Activated CD8-positive, alpha-beta memory T cell treated with anti-CD3 and anti-CD28 coated beads, Interleukin-2, amount 10 ng/mL, durations not matched to agents 7 days and 5 days (primary cell): ENCODE data around the gene RFTN1. TPM values are rescaled to one million over a fixed set of nuclear protein-coding genes. Genes with fewer than 3 reads are reported as not detected.

ENCODE experiments used
- ATAC-seq: fragments of 150-1000 bp; cut with Tn5 transposase; one replicate; pipeline ENCODE4 v1.10.0; 2021; ENCODE audit warnings: moderate library complexity
- CTCF ChIA-PET: fragments of 350-600 bp; sonication (Branson Sonifier 250); formaldehyde crosslinking; loops from one replicate; lab custom pipeline; 2021; ENCODE audit warnings: antibody characterized with exemption; lab: Charles Lee
- DNase-seq: peaks from one replicate; pipeline ENCODE4 v3.0.0-alpha.2; 2020
- H3K27ac Mint-ChIP-seq: one replicate; pipeline ENCODE4 v1.8.0; 2021; ENCODE audit warnings: mild to moderate bottlenecking, mixed read lengths
- H3K27me3 Mint-ChIP-seq: one replicate; pipeline ENCODE4 v1.8.0; 2021; ENCODE audit warnings: mixed read lengths
- H3K36me3 Mint-ChIP-seq: one replicate; pipeline ENCODE4 v1.8.0; 2021; ENCODE audit warnings: mild to moderate bottlenecking, mixed read lengths
- H3K4me1 Mint-ChIP-seq: one replicate; pipeline ENCODE4 v1.8.0; 2021; ENCODE audit warnings: mixed read lengths
- H3K4me3 Mint-ChIP-seq: one replicate; pipeline ENCODE4 v1.8.0; 2021; ENCODE audit warnings: mild to moderate bottlenecking, moderate library complexity, mixed read lengths
- H3K9me3 Mint-ChIP-seq: one replicate; pipeline ENCODE4 v1.8.0; 2022; ENCODE audit warnings: low read depth, mixed read lengths
- total RNA-seq, 2 experiments: library from RNA; stranded (reverse); gene quantifications; one replicate each; pipeline ENCODE4 v1.2.3, GENCODE V29; 2021

RFTN1 gene
- total RNA-seq, 2 experiments from 2014 or later, result 78.0 to 96.7 TPM

DNA sequence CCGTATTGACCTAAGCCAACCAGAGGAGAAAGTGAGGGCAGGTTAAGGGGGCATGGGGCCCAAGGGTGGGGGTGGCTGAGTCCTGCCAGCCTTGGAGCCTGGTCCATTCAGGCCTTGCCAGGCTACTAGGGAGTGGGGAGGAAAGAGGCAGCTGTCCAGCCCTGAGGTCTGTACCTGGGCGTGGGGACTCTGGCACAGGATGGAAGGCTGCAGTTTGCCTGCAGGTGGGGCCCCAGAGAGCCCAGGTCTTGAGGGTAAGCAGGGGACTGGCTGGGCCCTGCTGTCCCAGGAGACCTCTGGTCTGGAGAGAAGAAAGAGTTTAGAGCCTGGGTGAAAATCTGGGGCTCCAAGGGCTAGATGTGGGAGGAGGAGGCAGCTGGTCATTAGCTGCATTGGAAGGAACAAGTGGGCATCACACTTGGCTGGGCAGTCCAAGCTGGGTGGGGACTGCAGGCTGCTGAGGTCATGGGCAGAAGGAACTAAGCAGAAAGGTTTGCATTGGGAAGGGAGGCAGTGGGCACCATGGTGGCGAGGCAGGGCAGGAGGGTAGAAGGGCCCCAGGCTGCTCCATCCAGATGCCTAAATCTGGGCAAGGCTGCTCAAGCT lies 140.1 kb downstream of the RFTN1 start:
- Mint-ChIP-seq H3K9me3 (no peaks in the 10 kb centered on the region), H3K27me3 (no peaks in the 10 kb centered on the region), H3K27ac (no peak overlapping the region), H3K4me3 (no peak overlapping the region), H3K4me1 (peaks cover 68% of the 10 kb centered on the region), H3K36me3 (peaks cover 80% of the 10 kb centered on the region)
- DNase-seq (no peak), ATAC-seq (no peak)
- CTCF ChIA-PET, result no interaction called here

DNA sequence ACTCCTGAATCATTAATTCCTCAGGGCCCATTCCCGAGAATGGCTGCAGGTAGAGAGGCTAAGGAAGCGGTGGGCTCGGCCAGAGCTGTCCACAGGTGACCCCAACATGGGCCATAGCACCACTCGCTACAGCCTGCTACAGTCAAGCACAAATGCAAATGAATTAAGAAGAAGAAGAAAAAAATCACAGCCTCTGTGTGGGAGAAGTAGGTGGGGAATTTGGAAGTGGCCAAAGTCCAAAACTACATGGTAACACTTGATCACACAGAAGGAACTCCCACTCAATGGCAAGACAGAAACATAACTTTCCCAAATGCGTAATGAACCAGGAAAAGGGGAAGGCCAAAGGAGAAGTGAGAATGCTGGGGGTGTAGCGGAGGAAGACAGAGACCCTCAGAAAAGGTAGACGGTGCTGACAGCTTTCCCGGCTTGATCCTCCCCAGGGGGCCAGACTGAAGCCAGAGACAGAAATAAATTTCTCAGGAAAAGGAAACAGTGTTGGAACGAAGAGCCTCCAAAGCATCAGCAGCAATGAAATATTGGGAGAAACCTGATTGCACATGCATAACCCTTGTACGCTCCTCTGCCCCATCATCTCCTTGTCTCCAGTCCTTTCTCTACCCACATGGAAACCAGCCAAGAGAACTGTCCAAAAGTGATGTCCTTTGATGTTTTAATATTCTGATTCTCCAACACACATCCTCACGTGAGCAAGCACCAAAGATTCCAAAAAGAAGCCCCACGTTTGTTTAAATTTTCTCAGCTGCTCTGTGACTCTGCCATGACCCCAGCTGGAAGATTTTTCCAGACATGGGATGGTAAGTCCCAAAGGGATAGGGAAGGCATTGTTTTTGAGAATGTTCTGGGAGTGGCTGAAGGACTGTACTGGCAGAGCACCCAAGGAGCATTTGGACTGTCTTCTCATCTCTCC lies 140.9 kb downstream of the RFTN1 start:
- Mint-ChIP-seq H3K9me3 (no peaks in the 10 kb centered on the region), H3K27ac (no peak overlapping the region)
- CTCF ChIA-PET, result no interaction called here

DNA sequence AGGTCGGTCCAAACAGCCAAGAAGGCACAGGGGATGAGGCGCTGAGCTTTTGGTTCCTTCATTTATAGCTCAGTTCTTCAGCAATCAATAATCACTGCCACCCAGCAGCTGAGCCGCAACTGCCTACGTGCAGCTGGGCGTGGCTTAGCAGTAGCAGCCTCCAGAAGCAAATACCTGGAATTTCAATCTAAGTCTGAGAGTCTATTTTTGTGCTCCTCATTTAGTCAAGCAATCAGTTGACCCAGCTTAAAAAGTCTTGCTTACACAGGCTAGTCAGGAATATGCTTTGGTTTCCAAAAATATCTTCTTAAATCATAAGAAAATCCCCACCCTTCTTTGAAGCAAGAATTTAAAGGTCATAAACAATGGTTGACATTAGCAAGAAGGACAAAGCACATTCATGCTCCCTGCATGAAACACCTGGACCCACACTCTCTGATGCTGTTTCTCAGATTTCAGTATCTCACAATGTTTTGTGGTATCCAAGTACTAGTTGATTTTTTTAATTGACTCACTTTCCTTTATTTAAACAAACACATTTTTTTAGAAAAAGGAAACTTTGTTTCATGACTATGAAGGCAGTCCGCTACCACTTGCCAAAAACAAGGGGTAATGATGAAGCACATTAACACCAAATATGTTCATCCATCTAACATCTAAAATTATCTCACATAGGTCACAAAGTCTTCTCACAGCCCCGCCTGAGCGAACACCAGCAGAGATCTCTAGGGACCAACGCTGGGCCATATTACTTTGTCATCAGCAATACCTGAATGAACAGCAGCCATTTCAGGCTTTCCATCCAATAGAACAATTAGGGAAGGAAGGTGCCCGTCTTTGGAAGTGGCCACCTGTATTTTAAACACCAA lies 142.4 kb downstream of the RFTN1 start:
- CTCF ChIA-PET, result no interaction called here
- peaks cover 73% of the 10 kb centered on the region for H3K36me3 Mint-ChIP-seq
- no peak for DNase-seq

More for the DNA sequence above, 140.9 kb downstream of the RFTN1 start:
- H3K36me3 Mint-ChIP-seq, result peaks cover 77% of the 10 kb centered on the region
- DNase-seq (no peak), ATAC-seq (no peak)
- H3K4me3 Mint-ChIP-seq, result no peak overlapping the region
- H3K4me1 Mint-ChIP-seq, result peaks cover 62% of the 10 kb centered on the region
- no peaks in the 10 kb centered on the region for H3K27me3 Mint-ChIP-seq

DNA sequence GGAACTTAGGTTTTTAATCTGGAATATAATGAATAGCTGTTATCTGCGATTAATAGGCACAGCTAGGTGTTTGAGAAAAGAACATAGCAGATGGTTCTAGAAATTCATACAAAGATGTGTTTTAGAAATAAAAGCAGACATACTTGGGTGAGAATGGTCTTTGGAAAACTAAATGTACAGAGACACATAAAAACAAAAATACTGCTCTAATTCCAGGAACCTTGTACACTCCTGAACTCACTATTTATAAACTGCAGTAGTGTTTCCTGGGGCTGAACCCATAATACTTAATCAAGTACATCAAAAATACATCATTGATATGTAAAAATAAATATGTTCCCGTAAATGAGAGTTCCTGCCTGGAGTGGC lies 143.0 kb downstream of the RFTN1 start:
- H3K27ac Mint-ChIP-seq, result no peak overlapping the region
- CTCF ChIA-PET, result no interaction called here
- no peaks in the 10 kb centered on the region for H3K9me3 Mint-ChIP-seq
- no peak overlapping the region for H3K4me3 Mint-ChIP-seq
- no peak for ATAC-seq
- peaks cover 72% of the 10 kb centered on the region for H3K36me3 Mint-ChIP-seq
- peaks cover 51% of the 10 kb centered on the region for H3K4me1 Mint-ChIP-seq
- no peaks in the 10 kb centered on the region for H3K27me3 Mint-ChIP-seq
- DNase-seq, result no peak

More for the DNA sequence above, 142.4 kb downstream of the RFTN1 start:
- Mint-ChIP-seq H3K9me3 (no peaks in the 10 kb centered on the region), H3K27ac (peak overlapping the region; percentile 6), H3K4me3 (no peak overlapping the region), H3K4me1 (peaks cover 53% of the 10 kb centered on the region), H3K27me3 (no peaks in the 10 kb centered on the region)
- ATAC-seq, result no peak

DNA sequence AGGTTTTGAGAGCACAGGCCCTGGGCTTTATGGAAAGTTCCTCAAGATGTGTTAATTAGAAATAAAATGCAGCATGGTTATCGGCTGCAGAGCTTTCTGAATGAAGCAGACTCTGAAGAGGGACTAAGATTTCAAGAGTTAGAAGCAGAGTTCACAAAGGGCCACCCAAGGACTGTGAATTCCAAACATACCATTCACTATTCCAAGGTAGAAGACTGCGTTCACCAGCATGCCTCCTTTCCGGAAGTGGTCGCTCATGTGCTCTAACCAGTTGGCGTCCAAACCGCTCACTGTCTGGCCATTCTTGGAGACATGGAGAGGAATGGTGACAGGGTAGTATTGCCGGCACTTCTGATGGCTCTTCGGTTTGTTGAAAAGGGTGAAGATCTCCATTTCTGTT lies 143.6 kb downstream of the RFTN1 start:
- Mint-ChIP-seq H3K4me3 (no peak overlapping the region), H3K36me3 (peaks cover 70% of the 10 kb centered on the region), H3K27me3 (no peaks in the 10 kb centered on the region), H3K27ac (no peak overlapping the region), H3K9me3 (no peaks in the 10 kb centered on the region), H3K4me1 (peaks cover 48% of the 10 kb centered on the region)
- CTCF ChIA-PET, result no interaction called here
- DNase-seq (no peak), ATAC-seq (no peak)

DNA sequence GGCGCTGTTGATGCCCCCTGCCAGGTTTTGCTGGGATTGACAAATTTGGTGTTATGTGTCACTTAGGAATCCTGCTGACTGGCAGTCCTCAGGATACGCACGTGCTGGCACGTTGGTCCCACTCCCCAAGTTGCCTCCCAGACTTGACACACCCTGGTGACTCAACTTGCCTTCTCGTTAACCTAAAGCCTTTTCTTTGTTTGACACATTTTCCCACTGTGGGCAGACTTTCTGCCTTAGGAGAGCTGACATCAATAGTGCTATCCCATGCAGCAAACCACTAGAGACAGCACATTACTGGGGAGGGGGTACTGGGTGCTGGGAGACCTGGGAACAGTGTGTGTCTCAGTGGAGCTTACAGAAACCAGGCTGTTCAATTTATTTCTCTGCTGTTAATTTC lies 144.2 kb downstream of the RFTN1 start:
- no peak for ATAC-seq
- no peak for DNase-seq
- H3K4me1 Mint-ChIP-seq, result peaks cover 48% of the 10 kb centered on the region
- H3K9me3 Mint-ChIP-seq, result no peaks in the 10 kb centered on the region
- CTCF ChIA-PET, result no interaction called here
- no peak overlapping the region for H3K4me3 Mint-ChIP-seq
- no peaks in the 10 kb centered on the region for H3K27me3 Mint-ChIP-seq
- H3K36me3 Mint-ChIP-seq, result peaks cover 72% of the 10 kb centered on the region
- H3K27ac Mint-ChIP-seq, result no peak overlapping the region

DNA sequence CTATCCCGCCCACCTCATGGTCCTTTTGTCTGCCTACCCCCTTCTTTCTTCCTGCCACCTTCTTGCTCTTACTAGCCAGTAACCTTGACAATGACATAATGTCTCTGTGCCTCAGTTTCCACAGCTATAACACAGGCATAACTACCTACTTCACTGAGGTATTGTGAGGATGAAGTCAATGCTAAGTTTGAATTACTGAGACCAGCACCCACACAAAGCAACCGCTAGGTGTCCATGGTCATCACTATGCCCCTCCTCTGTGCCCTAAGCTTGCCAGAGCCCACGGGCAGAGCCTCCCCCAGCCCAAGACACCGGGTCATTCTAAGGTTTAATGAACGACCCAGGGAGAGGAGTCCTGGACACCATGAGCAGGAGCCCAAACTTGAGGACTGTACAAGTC lies 146.9 kb downstream of the RFTN1 start:
- H3K9me3 Mint-ChIP-seq, result no peaks in the 10 kb centered on the region
- no peak overlapping the region for H3K27ac Mint-ChIP-seq
- peaks cover 71% of the 10 kb centered on the region for H3K36me3 Mint-ChIP-seq

DNA sequence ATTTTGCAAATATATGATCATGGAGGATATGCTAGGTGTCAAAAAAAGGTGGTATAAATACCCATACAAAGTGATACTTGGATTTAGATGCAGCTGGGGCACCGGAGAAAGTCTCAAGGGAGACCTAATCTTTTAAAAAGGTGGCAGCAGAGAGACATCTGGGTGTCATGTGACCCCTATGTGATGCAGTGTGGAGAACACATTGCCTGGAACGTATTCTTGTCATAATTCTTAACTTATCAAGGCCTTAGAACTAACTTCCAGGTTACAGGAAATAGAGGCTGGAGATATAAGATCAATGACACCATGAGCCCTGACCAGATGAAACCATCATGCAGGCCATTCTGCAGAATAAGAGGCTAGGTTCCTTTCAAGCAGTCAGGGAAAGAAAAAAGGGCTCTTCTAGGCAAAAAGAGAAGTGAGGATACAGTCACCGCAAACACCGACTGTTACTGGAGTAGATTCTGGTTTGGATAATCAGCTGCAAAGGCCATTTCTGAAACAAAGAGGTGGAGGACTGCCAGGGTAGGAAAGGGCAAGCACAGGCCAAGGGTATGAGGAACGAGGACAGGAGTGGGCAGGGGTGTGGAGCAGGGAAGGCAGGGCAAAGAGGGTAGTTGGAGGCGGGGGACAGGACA lies 147.9 kb downstream of the RFTN1 start:
- no peak for ATAC-seq

More for the DNA sequence above, 146.9 kb downstream of the RFTN1 start:
- Mint-ChIP-seq H3K27me3 (no peaks in the 10 kb centered on the region), H3K4me1 (peaks cover 38% of the 10 kb centered on the region), H3K4me3 (no peak overlapping the region)
- ATAC-seq (no peak), DNase-seq (no peak)
- CTCF ChIA-PET, result interaction anchor here (0.8 kb wide), 1 partner anchor 12 kb away, joined by 3 read pairs; no protein-coding TSS in a partner anchor

DNA sequence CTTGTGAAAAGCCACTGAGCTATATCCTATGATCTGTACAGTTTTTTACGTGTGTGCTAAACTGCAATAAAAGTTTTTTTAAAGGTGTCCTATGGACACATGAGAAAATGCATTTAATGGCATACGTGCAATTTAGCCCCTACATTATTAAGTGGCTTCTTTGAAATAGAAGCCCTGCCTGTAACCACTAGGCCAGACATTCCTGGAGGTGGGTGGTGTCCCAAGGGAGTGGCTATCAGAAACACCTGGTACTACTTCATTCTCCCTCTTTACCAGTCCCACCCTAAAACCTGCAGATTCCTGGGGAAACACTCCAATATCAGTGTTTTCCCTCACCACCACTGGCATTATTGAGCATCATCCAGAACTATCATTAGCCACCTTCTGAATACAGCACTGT lies 148.5 kb downstream of the RFTN1 start:
- CTCF ChIA-PET, result interaction anchor here (0.8 to 1.5 kb wide), 2 partner anchors 14 to 30 kb away, joined by 3 read pairs; no protein-coding TSS in a partner anchor
- Mint-ChIP-seq H3K4me3 (no peak overlapping the region), H3K27ac (no peak overlapping the region)

More for the DNA sequence above, 147.9 kb downstream of the RFTN1 start:
- Mint-ChIP-seq H3K4me3 (no peak overlapping the region), H3K27me3 (no peaks in the 10 kb centered on the region), H3K36me3 (peaks cover 72% of the 10 kb centered on the region), H3K27ac (no peak overlapping the region), H3K4me1 (peaks cover 31% of the 10 kb centered on the region), H3K9me3 (no peaks in the 10 kb centered on the region)
- CTCF ChIA-PET, result interaction anchor here (0.6 kb wide), 1 partner anchor 55 kb away, joined by 3 read pairs; no protein-coding TSS in a partner anchor
- DNase-seq, result no peak

DNA sequence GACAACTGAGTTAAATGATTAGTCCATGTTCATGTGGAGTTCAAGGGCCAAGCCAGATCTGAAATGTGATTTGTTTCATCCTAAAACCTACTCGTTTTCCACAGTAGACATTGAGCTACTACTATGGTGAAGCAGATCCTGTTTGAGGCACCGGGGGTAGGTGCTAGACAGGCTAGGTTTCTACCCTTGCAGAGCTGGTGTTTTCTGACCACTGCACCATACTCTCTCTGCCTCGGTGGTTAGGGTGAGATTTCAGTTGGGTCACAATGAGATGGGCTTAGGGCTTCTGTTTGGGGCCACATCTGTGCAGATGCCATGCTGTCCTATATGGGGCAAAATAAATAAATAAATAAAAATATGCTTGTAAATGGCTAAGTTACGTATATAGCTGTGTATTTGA lies 149.2 kb downstream of the RFTN1 start:
- DNase-seq, result no peak
- peaks cover 61% of the 10 kb centered on the region for H3K36me3 Mint-ChIP-seq
- H3K27me3 Mint-ChIP-seq, result no peaks in the 10 kb centered on the region
- ATAC-seq, result no peak
- H3K4me1 Mint-ChIP-seq, result peaks cover 31% of the 10 kb centered on the region
- H3K4me3 Mint-ChIP-seq, result no peak overlapping the region
- no peak overlapping the region for H3K27ac Mint-ChIP-seq
- no peaks in the 10 kb centered on the region for H3K9me3 Mint-ChIP-seq
- CTCF ChIA-PET, result interaction anchor here (0.8 to 1.5 kb wide), 2 partner anchors 15 to 29 kb away, joined by 3 read pairs; no protein-coding TSS in a partner anchor

More for the DNA sequence above, 148.5 kb downstream of the RFTN1 start:
- Mint-ChIP-seq H3K27me3 (no peaks in the 10 kb centered on the region), H3K4me1 (peaks cover 28% of the 10 kb centered on the region), H3K36me3 (peaks cover 66% of the 10 kb centered on the region), H3K9me3 (no peaks in the 10 kb centered on the region)
- DNase-seq (no peak), ATAC-seq (no peak)

DNA sequence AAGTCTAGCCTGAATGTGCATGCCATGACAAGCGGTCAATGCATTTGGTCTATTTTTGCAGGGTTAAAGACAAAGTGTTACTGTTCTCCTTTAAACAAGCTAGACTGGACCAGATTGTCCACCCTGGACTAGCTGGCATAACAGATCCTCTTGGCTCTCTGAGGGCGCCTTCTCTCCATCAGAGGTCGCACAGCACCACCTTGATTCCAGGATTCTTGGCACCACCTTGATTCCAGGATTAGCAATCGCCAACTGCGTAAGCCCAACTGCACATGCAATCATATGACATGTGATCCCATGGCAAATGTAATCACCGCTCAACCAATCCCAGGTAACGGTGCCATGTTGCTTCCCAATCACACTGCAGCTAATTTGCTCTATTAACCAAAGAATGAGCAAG lies 149.9 kb downstream of the RFTN1 start:
- ATAC-seq (no peak), DNase-seq (no peak)
- H3K9me3 Mint-ChIP-seq, result no peaks in the 10 kb centered on the region
- no peaks in the 10 kb centered on the region for H3K27me3 Mint-ChIP-seq
- H3K4me3 Mint-ChIP-seq, result no peak overlapping the region
- CTCF ChIA-PET, result interaction anchor here (0.7 to 1.5 kb wide), 3 partner anchors 29 to 652 kb away, joined by 3 read pairs; no protein-coding TSS in a partner anchor
- H3K36me3 Mint-ChIP-seq, result peaks cover 55% of the 10 kb centered on the region
- H3K27ac Mint-ChIP-seq, result no peak overlapping the region
- H3K4me1 Mint-ChIP-seq, result peaks cover 34% of the 10 kb centered on the region

DNA sequence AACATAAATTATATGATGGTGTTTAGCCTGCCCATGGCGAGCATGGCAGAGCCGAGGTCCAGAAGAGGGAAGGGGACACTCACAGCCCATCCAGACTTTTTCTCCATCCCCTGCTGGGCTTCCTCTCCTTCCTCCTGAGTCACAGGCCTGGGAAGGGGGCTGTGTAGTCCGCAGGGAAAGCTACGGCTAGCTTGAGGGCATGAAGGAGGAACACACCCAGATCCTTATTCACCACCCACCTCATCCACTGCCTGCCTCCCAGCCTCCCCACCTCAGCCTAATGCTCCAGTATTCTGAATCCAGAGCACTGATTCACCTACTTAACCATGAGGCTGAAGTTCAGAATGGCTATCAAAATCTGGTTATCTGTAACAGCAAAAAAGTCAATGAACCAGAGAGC lies 150.7 kb downstream of the RFTN1 start:
- ATAC-seq (no peak), DNase-seq (no peak)
- H3K27me3 Mint-ChIP-seq, result no peaks in the 10 kb centered on the region
- no peak overlapping the region for H3K4me3 Mint-ChIP-seq
- H3K4me1 Mint-ChIP-seq, result peaks cover 33% of the 10 kb centered on the region
- no peak overlapping the region for H3K27ac Mint-ChIP-seq
- H3K36me3 Mint-ChIP-seq, result peaks cover 51% of the 10 kb centered on the region
- H3K9me3 Mint-ChIP-seq, result no peaks in the 10 kb centered on the region
- CTCF ChIA-PET, result interaction anchor here (0.7 to 1.0 kb wide), 3 partner anchors 95 to 652 kb away, joined by 3 read pairs; no protein-coding TSS in a partner anchor
